Gastrocnemius medialis (tissue), 4 donors: Measurements from ENCODE around the gene PHKB. TPM values are rescaled to one million over a fixed set of nuclear protein-coding genes. Genes with fewer than 3 reads are reported as not detected.

Experiments
- ATAC-seq, 2 donors: fragments of 150-250 bp; one replicate each; pipeline ENCODE4 v1.9.1; 2016
- DNase-seq, 2 donors: peaks; one replicate each; pipeline ENCODE4 v3.0.0-alpha.2; 2019
- H3K27ac ChIP-seq, 4 donors: fragments of 200-600 bp; sonication (generic); 1 replicate in 1 of 4; 2 replicates in 3 of 4; pipeline ENCODE4 v1.5.1; 2016 to 2018; ENCODE audit warnings: mild to moderate bottlenecking in 2 of 4, moderate library complexity in 1 of 4
- H3K27me3 ChIP-seq, 3 donors: fragments of 200-600 bp; sonication (generic) in 2 of 3; 1 replicate in 1 of 3; 2 replicates in 2 of 3; pipeline versions ENCODE4 v1.5.1 to v1.6.0; 2016 to 2019; ENCODE audit warnings: mild to moderate bottlenecking in 1 of 3, moderate library complexity in 1 of 3
- H3K36me3 ChIP-seq, 2 donors: fragments of 200-600 bp; sonication (generic) in 1 of 2; one replicate each; pipeline ENCODE4 v1.5.1; 2017 to 2018
- H3K4me1 ChIP-seq, 2 donors: fragments of 200-600 bp; sonication (generic) in 1 of 2; one replicate each; pipeline ENCODE4 v1.5.1; 2016 to 2017; ENCODE audit warnings: mild to moderate bottlenecking in 2 of 2
- H3K4me3 ChIP-seq, 4 donors: fragments of 200-600 bp; sonication (generic) in 3 of 4; 1 replicate in 1 of 4; 2 replicates in 3 of 4; pipeline ENCODE4 v1.5.1; 2016 to 2019; ENCODE audit warnings: mild to moderate bottlenecking in 2 of 4
- H3K9me3 ChIP-seq, 3 donors: fragments of 200-600 bp; sonication (generic) in 2 of 3; 1 replicate in 1 of 3; 2 replicates in 2 of 3; pipeline ENCODE4 v1.5.1; 2016 to 2019
- POLR2A ChIP-seq, 2 donors: fragments of 450-650 bp; IDR thresholded peaks; one replicate each; pipeline ENCODE4 v1.6.1; 2017; ENCODE audit warnings: antibody characterized with exemption in 2 of 2, mild to moderate bottlenecking in 2 of 2, moderate library complexity in 2 of 2
- in situ Hi-C, 4 donors: fragments of 200-750 bp; cut with MboI; loops; one replicate each; pipeline versions ENCODE4 v1.15.0 to v1.8.0; 2017; ENCODE audit warnings: low sequenced_read_pairs in 4 of 4
- intact Hi-C: fragments of 100-400 bp; cut with DNase I; formaldehyde crosslinking; loops from one replicate; pipeline ENCODE4 v1.15.1; 2023; ENCODE audit warnings: low total_unique reads
- total RNA-seq, 4 donors: library from RNA; depleted of rRNA; stranded (reverse); fragments of >200 nt; gene quantifications; one replicate each; pipeline versions ENCODE4 v1.1.0 to v1.2.3, GENCODE V29; 2016
- TF ChIP-seq, protein P1 (sequence below), 5 experiments: fragments of 450-650 bp in 3 of 5; fragments of 200-600 bp in 2 of 5; sonication (generic) in 2 of 5; IDR thresholded peaks in 4 of 5; conservative IDR thresholded peaks in 1 of 5; 1 replicate in 4 of 5; 2 replicates in 1 of 5; pipeline ENCODE4 v1.5.1; 2016 to 2019; ENCODE audit warnings: antibody characterized with exemption in 5 of 5, mild to moderate bottlenecking in 3 of 5, moderate library complexity in 3 of 5

Gene PHKB
- total RNA-seq, 4 donors from 2014 or later = 61.0 to 91.6 (median 79.8) TPM

DNA sequence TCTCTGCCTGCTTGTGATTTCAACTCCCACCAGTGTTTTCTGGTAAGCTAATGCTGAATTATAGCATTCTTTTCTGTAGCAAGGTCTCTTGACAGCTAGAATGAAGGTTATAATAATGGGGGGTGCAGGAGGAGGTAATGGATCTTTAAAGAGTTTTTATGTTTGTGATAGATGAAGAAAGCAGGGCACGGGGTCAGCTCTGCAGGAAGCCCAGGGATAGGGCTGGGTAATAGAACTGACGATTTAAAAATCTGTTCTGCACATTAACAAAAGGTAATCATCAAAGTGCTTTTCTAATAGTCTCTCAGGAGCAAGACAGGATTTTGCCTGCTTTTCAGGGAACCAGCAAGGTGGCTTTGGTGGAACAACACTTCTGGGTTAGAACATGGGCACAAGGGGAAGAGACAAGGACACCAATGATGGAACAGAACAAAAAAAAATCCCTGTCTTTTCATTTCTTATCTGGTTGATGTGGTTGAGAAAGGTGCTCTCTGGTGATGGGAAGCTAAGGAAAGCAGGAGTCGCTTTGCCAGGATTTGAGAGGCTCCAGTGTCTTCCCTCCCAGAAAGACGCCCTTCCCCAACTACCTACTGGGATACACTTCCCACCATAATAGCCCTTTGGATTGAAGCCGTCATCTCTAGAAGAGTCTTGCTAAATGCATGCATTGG lies 263.1 kb downstream of the PHKB start:
- DNase-seq (no peak), ATAC-seq (no peak)
- intact Hi-C loops = no loop called here
- in situ Hi-C loops = no loop called here
- H3K4me1 ChIP-seq = no peaks in the 10 kb centered on the region
- no peaks in the 10 kb centered on the region for H3K27me3 ChIP-seq
- H3K4me3 ChIP-seq = no peak overlapping the region
- H3K27ac ChIP-seq = no peak overlapping the region
- H3K36me3 ChIP-seq = no peaks in the 10 kb centered on the region
- TF ChIP-seq, protein P1, sequence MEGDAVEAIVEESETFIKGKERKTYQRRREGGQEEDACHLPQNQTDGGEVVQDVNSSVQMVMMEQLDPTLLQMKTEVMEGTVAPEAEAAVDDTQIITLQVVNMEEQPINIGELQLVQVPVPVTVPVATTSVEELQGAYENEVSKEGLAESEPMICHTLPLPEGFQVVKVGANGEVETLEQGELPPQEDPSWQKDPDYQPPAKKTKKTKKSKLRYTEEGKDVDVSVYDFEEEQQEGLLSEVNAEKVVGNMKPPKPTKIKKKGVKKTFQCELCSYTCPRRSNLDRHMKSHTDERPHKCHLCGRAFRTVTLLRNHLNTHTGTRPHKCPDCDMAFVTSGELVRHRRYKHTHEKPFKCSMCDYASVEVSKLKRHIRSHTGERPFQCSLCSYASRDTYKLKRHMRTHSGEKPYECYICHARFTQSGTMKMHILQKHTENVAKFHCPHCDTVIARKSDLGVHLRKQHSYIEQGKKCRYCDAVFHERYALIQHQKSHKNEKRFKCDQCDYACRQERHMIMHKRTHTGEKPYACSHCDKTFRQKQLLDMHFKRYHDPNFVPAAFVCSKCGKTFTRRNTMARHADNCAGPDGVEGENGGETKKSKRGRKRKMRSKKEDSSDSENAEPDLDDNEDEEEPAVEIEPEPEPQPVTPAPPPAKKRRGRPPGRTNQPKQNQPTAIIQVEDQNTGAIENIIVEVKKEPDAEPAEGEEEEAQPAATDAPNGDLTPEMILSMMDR (IDR thresholded peaks at IDR 0.05 in 4 of 5, conservative IDR thresholded peaks at IDR 0.05 in 1 of 5) = no peak
- TF ChIP-seq POLR2A (IDR thresholded peaks at IDR 0.05) = no peak
- H3K9me3 ChIP-seq = no peaks in the 10 kb centered on the region

DNA sequence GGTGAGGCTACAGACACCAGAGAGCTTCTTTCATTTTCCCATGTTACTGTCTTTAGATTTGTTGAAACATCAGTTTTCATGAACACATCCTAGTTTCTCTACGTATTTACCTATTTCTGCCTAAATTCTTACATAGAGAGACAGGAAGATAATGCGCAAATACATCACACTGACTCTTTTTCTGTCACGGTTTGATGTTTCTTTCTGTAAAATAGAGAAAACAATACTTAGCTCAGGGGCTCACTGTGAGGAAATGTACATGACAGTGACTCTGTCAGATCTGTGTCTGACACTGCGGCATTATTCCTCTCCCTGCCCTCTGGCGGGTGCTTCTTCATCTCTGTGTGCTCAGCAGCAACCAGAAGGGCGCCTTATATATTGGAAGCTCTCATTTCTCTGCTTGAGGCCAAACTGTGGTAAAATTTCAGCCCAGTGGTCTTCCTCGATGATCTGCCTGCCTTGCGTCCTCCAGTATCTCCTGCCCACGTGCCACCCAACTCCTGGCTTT lies 264.1 kb downstream of the PHKB start:
- H3K27me3 ChIP-seq = no peaks in the 10 kb centered on the region
- DNase-seq = no peak
- H3K4me1 ChIP-seq = no peaks in the 10 kb centered on the region
- TF ChIP-seq POLR2A (IDR thresholded peaks at IDR 0.05) = no peak
- TF ChIP-seq, protein P1 (IDR thresholded peaks at IDR 0.05 in 4 of 5, conservative IDR thresholded peaks at IDR 0.05 in 1 of 5) = no peak
- H3K27ac ChIP-seq = no peak overlapping the region
- ATAC-seq = no peak
- no peak overlapping the region for H3K4me3 ChIP-seq
- in situ Hi-C loops (no loop called here), intact Hi-C loops (no loop called here)
- no peaks in the 10 kb centered on the region for H3K9me3 ChIP-seq
- no peaks in the 10 kb centered on the region for H3K36me3 ChIP-seq

DNA sequence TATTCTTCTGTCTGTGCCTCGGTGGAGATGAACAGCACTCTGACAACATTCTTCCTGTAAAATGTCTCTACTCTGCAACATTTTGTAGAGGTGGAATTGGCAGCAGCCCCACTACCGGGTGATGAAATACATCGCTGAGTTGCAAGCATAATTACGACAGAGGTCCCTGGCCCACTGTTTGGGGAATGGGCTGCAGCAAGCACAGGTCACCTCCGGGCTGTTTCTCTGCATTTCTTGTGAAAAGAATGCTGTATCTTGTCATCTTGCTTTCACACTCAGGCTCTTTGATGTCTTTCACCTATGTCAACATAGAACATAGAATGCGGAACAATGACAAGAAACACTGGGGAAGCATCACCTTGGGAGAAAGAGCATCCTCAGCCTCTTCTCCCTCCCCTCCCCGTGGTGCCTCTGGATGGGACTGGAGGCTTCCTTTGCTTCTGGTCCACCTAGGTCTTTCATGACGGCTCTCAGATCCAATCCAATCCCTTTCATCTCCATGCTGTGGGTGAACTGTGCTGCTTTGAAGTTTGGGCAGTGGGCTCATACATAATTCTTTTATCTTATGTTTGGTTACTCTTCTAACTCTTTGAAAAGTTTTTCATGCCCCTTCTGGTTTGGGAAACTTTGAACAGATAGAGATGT lies 265.0 kb downstream of the PHKB start:
- intact Hi-C loops (no loop called here), in situ Hi-C loops (no loop called here)
- no peak for TF ChIP-seq POLR2A (IDR thresholded peaks at IDR 0.05)
- TF ChIP-seq, protein P1 (IDR thresholded peaks at IDR 0.05 in 4 of 5, conservative IDR thresholded peaks at IDR 0.05 in 1 of 5) = no peak
- no peaks in the 10 kb centered on the region for H3K9me3 ChIP-seq
- no peaks in the 10 kb centered on the region for H3K4me1 ChIP-seq
- DNase-seq (no peak), ATAC-seq (no peak)
- no peak overlapping the region for H3K27ac ChIP-seq
- H3K4me3 ChIP-seq = no peak overlapping the region
- no peaks in the 10 kb centered on the region for H3K27me3 ChIP-seq
- no peaks in the 10 kb centered on the region for H3K36me3 ChIP-seq

DNA sequence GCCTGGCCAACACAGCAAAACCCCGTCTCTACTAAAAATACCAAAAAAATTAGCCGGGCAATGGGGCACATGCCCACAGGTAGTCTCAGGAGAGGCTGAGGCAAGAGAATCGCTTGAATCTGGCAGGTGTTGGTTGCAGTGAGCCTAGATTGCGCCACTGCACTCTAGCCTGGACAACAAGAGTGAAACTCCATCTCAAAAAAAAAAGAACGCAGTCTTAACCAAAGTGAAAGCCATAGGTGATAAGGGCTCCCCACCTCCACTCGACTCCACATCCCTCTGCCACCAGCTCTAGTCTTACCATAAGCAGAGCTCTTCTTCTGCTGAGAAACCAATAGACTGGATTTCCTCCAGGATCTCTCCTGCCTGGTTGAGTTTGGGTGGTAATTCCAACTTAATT lies 266.0 kb downstream of the PHKB start:
- no peaks in the 10 kb centered on the region for H3K36me3 ChIP-seq
- no peaks in the 10 kb centered on the region for H3K27me3 ChIP-seq
- ATAC-seq (no peak), DNase-seq (no peak)
- in situ Hi-C loops = no loop called here
- TF ChIP-seq POLR2A (IDR thresholded peaks at IDR 0.05) = no peak
- TF ChIP-seq, protein P1 (IDR thresholded peaks at IDR 0.05 in 4 of 5, conservative IDR thresholded peaks at IDR 0.05 in 1 of 5) = no peak
- no peaks in the 10 kb centered on the region for H3K9me3 ChIP-seq
- no peak overlapping the region for H3K27ac ChIP-seq
- H3K4me3 ChIP-seq = no peak overlapping the region
- intact Hi-C loops = no loop called here
- H3K4me1 ChIP-seq = no peaks in the 10 kb centered on the region
